ENCODE measurements around the gene SND1.
"Not testable (repeated sequence)": the region's sequence is repeated elsewhere in the genome, so short reads cannot be mapped to it uniquely, and the experiment has no call there.

SND1 gene

DNA sequence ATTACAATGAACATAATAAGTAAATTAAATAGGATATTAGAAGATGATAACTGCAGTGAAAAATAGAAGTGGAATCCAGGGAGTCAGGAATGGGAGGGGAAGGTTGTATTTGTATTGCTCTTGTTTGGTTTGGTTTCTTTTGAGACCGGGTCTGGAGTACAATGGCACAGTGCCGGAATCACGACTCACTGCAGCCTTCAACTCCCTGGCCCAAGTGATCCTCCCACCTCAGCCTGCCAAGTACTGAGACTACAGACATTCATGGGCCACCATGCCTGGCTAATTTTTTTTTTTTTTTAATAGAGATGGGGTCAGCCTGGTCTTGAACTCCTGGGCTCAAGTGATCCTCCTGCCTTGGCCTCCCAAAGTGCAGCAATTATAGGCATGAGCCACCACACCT lies 439.1 kb downstream of the SND1 start:
- no peak for DNase-seq

DNA sequence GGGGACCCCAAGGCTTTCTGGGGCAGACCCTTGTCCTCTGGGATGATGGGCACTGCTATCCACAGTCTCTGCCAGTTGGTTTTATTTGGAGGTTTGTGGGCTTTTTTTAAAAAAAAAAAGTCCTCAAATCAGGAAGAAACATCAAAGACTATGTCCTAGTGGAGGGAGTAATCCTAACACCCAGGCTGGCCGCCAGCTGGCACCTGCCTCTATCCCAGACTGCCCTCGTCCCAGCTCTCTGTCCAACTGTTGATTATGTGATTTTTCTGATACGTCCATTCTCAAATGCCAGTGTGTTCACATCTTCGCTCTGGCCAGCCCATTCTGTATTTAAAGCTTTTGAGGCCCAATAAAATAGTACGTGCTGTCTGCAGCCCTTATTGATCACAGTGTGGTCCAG lies 440.2 kb downstream of the SND1 start:
- DNase-seq = no peak

DNA sequence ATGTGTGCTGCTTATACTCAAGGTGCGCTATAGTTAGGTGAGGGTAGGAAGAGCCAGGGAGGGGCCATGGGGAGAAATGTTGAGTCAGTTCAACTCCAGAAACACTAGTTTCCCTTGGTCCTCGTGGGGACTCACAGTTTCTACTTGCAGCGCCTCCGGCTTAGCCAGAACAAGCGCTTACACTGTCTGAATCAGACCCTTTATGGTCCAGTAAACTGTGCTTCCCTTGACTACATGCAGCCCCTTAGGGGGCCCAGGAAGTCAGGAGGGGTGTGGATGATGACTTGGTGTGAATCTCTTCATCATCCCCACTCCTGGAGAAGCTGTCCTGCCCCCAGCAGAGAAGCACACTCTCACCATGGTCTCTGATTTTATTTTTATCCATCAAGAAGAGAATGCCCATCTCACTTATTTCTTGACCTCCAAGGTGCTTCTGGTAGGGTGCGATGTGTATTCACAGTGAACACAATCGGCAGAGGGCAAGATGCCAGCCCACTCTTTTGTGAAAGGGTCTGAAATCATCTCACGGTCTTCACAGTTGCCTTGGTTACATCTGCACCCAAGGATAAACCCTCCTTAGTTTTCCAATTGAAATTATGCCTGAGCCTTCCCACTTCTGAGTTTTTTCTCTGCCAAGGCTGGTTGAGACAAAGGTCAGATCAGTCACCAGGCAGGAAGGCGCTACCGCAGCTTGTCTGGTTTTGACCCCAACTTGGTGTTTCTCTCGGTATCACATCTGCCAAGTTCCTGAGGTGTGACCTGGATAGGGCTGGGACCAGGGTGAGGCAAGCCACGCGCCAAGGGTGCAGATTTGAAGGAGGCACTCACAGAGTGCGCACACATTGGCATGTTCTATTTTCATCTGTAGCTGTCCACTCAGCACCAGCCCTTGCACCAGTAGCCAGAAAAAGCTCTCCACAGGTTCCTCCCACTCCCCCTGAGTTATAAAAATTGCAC lies 441.9 kb downstream of the SND1 start:
- no peak for DNase-seq

DNA sequence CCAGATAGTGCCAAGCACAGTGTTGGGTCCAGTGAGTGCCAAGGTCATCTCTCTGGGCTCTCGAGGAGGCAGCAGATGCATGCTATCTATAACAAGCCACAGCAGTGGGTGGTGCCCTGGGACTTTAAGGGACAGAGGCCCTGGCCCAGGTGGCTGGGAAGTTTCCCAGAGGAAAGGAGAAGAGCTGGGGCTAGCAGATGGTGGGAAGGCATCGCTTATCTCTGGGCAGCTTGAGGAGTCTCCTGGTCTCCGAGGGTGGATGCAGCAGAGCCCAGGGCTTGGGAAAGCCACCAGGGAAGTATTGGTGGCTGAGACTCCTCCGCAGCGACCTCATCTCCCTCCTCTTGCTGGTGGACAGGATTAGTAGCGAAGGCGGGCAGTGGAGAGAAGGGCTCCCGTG lies 442.7 kb downstream of the SND1 start:
- DNase-seq = no peak

DNA sequence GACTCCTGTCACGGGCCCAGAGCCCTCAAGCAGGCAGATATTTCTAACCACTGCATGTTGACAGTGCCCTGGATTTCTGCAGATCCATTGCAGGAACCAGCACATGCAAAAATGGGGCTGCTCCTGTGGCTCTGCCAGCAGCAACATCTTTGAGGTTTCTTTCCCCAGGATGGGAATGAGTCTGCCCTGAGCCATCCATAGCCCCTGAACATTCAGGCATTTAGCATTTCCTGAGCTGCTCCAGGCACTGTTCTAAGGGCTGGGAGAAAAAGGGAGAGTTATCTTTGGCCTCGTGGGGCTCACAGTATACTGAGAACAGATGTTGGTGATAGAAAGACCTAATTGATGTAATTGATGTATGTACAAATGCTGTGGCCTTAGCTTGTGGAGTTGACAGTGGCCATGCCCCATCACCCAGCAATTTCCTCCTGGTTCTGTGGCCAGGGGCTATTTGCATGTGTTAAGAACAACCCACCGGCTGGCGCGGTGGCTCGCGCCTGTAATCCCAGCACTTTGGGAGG lies 445.3 kb downstream of the SND1 start:
- no peak for DNase-seq

DNA sequence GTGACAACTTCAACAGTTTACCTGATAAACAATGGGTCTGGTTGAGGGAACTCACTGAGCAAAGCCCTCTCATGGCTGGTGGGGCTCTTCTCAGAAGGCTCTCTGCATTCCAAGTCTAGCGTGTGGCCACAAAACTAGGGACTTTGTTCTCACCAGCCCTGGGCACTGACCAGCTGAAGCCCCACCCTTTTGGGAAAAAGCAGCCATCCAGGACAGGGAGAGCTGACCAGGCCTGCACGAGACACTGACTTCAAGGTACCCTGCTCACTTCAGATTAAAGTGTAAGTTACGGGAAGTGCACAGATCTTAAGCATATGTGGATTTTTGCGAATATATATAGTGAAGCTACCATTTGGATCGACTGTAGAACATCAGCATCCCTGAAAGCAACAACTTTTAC lies 446.6 kb downstream of the SND1 start:
- DNase-seq = no peak

DNA sequence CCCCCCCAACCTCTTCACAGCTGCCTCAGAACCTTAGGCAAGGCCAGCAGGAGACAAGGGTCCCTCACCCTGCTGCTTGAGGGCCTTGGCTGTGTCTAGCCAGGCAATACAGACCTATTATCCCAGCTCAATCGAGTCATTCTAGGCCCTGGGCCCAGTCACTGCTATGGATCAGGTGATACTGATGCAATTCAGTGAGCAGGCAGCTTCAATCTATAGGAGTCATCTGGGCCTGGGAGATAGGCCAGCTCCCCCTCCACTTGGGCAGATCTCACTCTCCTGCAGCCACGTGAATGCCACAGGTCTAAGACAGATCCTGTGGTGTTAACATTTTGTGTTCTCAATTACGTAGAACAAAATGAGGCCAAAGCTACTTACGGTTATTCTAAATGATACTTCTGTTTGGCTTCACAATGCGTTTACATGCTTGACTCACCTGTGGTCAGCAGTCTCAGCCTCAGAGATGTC lies 447.2 kb downstream of the SND1 start:
- DNase-seq = no peak

DNA sequence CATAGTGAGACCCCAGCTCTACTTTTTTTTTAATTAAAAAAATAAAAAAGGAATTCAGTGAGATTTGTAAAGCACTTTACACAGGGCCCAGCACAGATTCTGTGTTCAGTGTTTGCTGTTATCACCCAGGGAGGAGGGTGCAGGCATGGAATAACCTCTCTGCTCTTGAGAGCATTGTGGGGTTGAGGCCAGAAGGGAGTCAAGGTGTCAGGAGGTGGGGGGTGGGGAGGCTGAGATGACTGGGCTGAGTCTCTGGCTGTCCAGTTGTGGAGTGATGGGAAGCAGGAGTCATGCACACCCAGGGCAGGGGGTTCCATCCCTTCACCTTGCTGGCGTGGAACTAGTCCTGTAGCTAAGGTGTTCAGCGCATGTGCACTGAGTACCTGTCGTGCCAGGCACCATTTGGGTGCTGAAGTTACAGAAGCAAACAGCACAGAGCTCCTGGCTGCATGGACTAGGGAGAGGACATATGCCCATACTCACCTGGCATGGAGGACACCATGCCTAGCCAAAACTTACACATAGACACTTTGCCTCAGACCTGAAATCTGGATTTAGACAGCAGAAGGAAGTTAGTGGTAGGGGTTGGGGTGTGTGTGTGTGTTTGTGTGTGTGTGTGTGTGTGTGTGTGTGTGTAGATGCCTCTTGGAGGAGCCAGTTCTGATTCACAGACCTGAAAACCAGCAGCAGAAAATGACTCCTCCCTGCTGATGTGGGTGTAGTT lies 448.4 kb downstream of the SND1 start:
- no peak for DNase-seq

DNA sequence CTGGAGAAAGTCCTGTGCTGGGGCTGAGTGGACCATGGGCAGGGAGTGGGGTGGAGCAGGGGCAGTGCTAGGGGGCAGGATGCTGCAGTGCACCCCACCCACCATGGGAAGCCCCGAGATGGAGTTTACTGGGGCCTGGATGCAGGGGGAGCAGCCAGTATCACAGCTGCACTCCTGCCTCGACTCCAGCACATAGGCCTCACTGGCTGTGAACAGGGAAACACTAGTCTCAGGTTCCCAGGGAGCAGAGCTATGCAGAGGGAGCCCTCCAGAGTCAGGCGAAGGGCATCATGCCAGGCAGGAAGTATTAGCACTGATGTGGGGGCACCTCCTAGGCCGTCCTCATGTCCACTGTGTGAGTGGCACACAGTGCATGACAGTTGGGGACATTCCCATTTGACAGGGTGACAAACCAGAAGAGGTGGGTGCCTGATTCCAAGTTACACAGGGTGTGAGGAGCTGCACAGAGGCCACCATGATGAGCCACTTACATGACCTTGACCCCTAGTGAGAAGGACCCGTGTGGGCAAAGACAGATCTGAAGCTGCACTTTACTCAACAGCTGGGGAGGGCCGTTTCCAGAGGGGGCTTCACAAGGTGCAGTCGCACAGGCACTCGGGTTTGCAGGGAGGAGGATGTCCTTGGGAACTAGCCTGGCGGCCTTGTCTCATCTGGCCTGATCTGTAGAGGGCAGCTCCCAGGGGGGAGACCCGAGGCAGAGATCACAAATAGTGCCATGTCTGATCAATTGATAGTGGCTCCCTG lies 449.1 kb downstream of the SND1 start:
- no peak for DNase-seq

DNA sequence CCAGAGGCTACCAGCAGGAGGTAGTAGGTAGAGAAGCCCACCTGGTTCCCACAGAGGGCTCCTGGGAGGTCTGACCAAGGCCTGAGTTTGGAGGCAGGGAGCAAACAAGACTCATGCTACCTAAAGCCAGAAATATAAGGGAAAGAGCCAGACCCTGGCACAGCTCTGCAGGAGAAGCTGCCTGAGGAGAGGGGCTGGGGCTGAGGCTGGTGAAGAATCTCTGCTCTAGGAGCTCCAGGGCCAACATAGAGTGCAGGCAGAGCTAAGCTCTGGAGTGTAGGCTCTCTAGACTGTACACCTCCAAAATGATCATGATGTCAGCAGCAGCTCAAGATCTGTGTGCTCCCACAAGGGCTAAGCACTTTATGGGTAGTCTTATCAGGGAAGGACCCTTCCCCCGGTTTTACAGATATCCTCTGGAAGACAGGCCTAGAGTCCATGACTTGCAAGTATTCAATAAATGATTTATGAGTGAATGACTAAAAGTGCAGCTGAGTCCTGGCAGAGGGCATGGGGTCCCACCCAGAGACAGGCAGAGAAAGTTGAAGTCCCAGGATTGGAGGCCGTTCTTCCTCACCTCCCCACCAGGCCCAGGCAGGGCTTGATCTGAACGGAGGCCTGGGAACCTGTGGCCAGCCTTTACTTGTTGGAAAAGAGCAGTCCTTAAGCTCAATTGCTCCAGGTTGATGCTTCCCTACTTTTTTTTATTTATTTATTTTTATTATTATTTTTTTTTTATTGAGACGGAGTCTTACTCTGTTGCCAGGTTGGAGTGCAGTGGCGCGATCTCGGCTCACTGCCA lies 450.7 kb downstream of the SND1 start:
- no peak for DNase-seq

DNA sequence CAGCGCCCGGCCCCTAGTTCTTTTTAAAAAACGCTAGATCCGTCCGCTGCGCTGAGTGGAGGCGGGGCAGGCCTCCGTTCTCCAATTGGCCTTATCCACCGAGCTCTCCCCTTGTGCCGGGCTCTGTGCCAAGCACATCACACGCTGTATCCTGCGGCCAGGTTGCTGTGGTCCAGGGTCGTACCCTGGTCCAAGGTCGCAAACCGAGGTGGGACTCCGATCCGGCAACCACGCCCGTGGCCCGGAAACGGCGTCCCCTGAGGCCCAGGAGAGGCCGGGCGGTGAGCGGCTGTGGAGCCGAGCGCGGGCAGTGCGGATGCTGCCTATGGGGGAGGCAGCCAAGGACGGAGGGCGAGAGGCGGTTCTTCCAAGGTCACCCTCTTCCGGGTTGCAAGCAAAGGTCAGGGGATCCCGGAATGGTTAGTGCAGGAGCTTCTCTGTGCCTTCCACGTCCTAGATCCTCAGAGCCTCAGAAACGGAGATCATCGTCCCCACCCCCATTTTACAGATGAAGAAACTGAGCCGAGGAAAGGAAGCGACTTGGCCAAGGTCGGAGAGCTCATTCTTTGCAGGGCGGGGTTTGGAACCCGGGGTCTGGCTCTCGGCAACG lies 451.6 kb downstream of the SND1 start:
- peak; percentile 64 for DNase-seq

DNA sequence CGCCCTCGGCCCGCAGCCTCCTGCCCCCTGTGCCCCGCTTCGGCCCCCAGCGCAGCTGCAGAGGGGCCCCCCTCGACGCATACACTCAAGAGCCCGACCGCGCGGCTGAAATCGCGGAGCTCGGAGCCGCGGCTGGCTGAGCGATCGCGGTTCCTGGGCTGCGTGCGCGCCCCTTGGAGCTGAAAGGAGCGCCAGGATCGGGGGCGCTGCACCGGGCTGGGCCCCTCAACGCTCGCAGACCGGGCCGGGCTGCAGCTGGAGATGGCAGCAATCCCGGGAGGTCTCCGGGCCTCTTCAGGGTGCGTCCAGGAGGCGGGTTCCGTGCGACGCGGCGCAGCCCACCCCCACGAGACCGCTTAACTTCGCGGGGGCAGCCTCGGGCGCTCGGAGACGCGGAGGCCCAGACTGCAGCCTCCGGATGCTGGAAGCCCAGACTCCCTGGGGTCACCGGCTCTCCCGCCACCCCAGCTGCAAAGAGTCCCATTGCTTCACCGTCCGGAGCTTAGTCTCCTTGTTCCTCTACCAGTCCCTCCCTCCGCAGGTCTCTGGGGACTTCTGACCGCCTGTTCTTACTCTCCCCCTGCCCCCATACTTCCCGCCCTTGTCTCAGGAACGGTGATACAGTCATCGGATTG lies 452.2 kb downstream of the SND1 start:
- DNase-seq = peak; percentile 54

DNA sequence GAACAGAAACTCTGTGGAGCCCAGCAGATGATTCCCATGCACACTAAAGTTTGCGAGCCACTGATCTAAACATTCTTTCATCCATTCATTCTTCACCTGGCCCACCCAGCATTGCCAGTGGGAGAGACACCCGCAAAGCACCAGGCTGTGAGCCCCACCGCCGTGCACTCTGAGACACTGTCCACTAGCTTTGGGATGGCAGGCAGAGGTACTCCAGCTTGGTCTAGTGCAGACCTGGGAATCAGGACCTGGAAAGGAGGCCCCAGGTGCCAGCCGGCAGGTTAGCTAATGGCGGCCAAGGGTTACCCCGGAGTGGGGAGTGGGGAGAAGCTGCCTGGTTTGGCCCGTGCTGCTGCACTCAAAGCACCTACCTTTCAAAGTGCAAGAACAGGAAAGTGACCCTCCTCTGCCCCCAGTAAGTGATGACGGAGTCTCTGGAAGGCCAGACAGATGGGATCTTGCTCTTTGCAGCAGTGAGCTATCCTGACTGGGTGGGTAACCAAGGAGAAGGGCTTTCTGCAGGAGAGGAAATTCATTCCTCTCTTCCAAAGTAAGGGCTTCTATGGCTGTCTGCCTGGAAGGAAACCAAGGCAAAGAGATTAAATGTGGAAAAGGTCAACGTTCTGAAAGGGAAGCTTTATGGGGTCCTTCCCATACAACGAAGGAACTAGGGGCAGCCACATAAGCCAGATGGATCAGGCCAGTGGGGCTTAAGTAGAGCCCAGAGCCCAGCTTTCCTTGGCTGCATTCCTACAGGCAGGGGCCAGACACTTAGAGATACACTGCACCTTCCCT lies 453.4 kb downstream of the SND1 start:
- no peak for DNase-seq

DNA sequence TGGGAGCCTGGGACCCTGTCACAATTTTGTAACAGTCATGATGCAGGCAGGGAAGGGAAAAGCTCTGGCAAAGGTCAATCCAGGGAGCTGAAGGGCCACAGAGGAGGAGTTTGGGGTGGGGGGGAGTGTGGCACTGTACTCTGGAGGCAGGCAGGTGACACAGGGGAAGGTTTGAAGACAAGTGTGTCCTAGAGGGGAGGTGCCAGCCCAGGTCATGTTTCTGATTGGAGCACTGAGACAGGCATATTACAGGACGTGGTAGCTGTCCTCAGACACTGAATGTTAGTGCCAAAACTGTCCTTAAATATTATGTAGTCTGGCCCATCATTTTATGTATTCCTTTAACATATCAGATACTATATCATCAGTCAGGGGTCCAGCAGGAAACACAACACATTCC lies 454.8 kb downstream of the SND1 start:
- no peak for DNase-seq

DNA sequence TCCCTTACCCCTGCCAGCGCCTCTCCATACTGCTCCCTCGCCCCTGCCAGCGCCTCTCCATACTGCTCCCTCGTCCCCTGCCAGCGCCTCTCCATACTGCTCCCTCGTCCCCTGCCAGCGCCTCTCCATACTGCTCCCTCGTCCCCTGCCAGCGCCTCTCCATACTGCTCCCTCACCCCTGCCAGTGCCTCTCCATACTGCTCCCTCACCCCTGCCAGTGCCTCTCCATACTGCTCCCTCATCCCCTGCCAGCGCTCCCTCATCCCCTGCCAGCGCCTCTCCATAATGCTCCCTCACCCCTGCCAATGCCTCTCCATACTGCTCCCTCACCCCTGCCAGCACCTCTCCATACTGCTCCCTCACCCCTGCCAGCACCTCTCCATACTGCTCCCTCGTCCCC lies 455.5 kb downstream of the SND1 start:
- not testable (repeated sequence) for DNase-seq

DNA sequence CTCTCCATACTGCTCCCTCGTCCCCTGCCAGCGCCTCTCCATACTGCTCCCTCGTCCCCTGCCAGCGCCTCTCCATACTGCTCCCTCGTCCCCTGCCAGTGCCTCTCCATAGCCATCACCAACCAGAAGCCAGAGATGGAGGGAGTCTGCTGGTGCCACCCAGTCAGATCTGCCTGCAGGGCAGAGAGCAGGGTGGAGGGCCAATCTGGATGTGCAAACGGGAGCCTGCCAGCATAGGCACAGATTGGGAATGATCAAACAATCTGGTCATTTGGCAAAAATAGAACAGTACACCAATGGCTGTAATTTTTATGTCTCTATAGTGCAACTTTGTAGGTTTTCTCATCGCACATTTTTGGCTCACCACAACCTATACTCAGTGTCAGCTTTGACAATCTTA lies 456.1 kb downstream of the SND1 start:
- no peak for DNase-seq

DNA sequence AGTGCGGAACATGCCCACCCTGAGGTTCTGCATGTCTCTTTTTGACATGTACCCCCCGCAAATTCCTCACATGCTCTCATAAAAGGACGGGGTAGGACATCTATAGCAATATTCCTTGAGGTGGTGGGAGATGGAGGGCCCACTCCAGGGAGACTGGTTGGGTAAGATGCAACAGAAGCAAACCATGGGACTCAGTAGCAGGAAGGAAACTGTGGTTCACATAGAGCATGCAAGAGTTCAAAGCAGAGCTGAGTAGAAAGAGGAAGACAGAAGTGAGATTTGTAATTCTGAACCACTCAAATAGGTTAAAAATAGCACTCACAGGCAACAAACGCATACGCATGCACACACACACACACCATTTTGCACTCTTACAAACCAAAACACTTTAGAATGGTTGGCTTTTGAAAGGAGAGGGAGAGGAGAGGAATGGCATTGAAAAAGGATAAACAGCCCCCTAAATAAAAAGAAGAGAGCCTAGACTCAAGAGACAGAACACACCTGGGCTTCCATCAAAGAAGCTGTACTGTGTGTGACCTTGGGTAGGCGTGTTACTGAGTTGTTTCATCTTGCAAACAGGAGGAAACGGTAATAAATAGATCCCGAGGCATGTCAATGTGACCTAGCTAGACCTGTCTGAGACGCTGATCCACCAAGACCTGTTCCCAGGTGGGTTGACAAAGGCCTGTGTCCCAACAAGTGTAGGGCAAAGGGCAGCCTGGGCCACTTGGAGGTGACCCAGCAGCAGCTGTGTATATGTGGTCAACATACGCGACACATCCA lies 456.8 kb downstream of the SND1 start:
- no peak for DNase-seq

DNA sequence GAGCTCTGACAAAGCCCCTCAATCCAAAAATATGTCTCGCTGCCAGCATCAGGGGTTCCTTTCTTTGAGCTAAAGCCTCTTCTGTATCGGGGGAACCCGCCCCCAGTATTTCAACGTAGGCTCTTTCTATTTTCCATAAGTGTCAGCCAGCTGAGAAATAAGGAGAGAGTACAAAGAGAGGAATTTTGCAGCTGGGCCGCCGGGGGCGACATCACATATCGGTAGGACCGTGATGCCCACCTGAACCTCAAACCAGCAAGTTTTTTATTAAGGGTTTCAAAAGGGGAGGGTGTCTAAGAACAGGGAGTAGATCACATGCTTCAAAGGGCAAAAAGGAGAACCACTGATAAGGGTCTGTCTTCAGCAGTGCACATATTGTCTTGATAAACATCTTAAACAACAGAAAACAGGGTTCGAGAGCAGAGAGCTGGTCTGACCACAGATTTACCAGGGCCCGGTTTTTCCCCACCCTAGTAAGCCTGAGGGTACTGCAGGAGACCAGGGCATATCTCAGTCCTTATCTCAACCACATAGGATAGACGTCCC lies 457.5 kb downstream of the SND1 start:
- DNase-seq = not testable (repeated sequence)

Data from right hindlimb (tissue), 1 donor.